Astrocyte (in vitro differentiated cells and primary cell): ENCODE results near the gene DBNDD2. TPM values are rescaled to one million over a fixed set of nuclear protein-coding genes. Genes with fewer than 3 reads are reported as not detected.

Experiments used
- DNase-seq: peaks from one replicate; pipeline ENCODE4 v3.0.0-alpha.2; 2010; ENCODE audit warnings: low read depth
- FAIRE-seq: peaks from 2 replicates; lab custom pipeline; 2011; peaks lifted over from hg19 to GRCh38; lab: Jason Lieb, UNC
- H2AFZ ChIP-seq: 2 replicates; pipeline ENCODE4 v1.6.0; 2012; ENCODE audit warnings: low read depth, low read length, inconsistent platforms
- H3K27ac ChIP-seq: 2 replicates; pipeline ENCODE4 v1.5.1; 2011; ENCODE audit warnings: low read depth, low read length, inconsistent platforms
- H3K27me3 ChIP-seq: 2 replicates; pipeline ENCODE4 v1.6.0; 2011; ENCODE audit warnings: low read length, inconsistent platforms; ENCODE audit not compliant: insufficient read depth
- H3K36me3 ChIP-seq: 2 replicates; pipeline ENCODE4 v1.5.1; 2011; ENCODE audit warnings: low read length, inconsistent platforms; ENCODE audit not compliant: insufficient read depth
- H3K4me1 ChIP-seq: 2 replicates; pipeline ENCODE4 v1.5.1; 2011; ENCODE audit warnings: low read length, inconsistent platforms; ENCODE audit not compliant: insufficient read depth
- H3K4me2 ChIP-seq: 2 replicates; pipeline ENCODE4 v1.6.0; 2012; ENCODE audit warnings: low read length, inconsistent platforms
- H3K4me3 ChIP-seq: 2 replicates; pipeline ENCODE4 v1.5.1; 2011; ENCODE audit warnings: low read depth, mild to moderate bottlenecking, low read length, inconsistent platforms; ENCODE audit not compliant: insufficient read depth
- H3K79me2 ChIP-seq: 2 replicates; pipeline ENCODE4 v1.6.0; 2012; ENCODE audit warnings: mild to moderate bottlenecking, low read length, inconsistent platforms; ENCODE audit not compliant: insufficient read depth
- H3K9ac ChIP-seq: 2 replicates; pipeline ENCODE4 v1.6.0; 2012; ENCODE audit warnings: mild to moderate bottlenecking, low read length, inconsistent platforms
- H3K9me3 ChIP-seq: 2 replicates; pipeline ENCODE4 v1.5.1; 2012; ENCODE audit warnings: low read depth, mild to moderate bottlenecking, low read length, inconsistent platforms; ENCODE audit not compliant: insufficient read depth
- H4K20me1 ChIP-seq: 2 replicates; pipeline ENCODE4 v1.6.0; 2012; ENCODE audit warnings: low read length, inconsistent platforms; ENCODE audit not compliant: insufficient read depth
- H3K27ac Mint-ChIP-seq: one replicate; pipeline ENCODE4 v1.8.0; 2021; ENCODE audit warnings: mild to moderate bottlenecking, mixed read lengths; ENCODE audit not compliant: unreplicated experiment
- H3K27me3 Mint-ChIP-seq: one replicate; pipeline ENCODE4 v1.8.0; 2021; ENCODE audit warnings: low read depth, mixed read lengths; ENCODE audit not compliant: unreplicated experiment
- H3K36me3 Mint-ChIP-seq: one replicate; pipeline ENCODE4 v1.8.0; 2021; ENCODE audit warnings: low read depth, mixed read lengths; ENCODE audit not compliant: unreplicated experiment
- H3K4me1 Mint-ChIP-seq: one replicate; pipeline ENCODE4 v1.8.0; 2021; ENCODE audit warnings: low read depth, mixed read lengths; ENCODE audit not compliant: unreplicated experiment
- H3K4me3 Mint-ChIP-seq: one replicate; pipeline ENCODE4 v1.8.0; 2021; ENCODE audit warnings: mild to moderate bottlenecking, moderate library complexity, mixed read lengths; ENCODE audit not compliant: unreplicated experiment
- H3K9me3 Mint-ChIP-seq: one replicate; pipeline ENCODE4 v1.8.0; 2021; ENCODE audit warnings: mild to moderate bottlenecking, mixed read lengths; ENCODE audit not compliant: unreplicated experiment
- CTCF ChIP-seq: IDR thresholded peaks from 2 replicates; pipeline ENCODE4 v1.5.1; 2011; ENCODE audit warnings: low read depth, mild to moderate bottlenecking, inconsistent platforms, low read length, moderate library complexity; ENCODE audit not compliant: insufficient read depth
- EZH2 ChIP-seq: IDR thresholded peaks from 2 replicates; pipeline ENCODE4 v1.6.1; 2012; ENCODE audit warnings: mild to moderate bottlenecking, low read length, inconsistent platforms; ENCODE audit not compliant: insufficient read depth
- total RNA-seq: library from RNA; stranded (reverse); gene quantifications from 2 replicates; pipeline ENCODE4 v1.2.1, GENCODE V29; 2021

Gene DBNDD2
- total RNA-seq, 1 donor from 2014 or later = 11.3 TPM

GRCh38 chr20:45362804-45363610, 45.1 kb upstream of the DBNDD2 start, which contains the start of gene SYS1:
Gene SYS1 (plus strand): TSS chr20:45363156. CDS start chr20:45363532, 376 bp downstream.
- H3K27me3 ChIP-seq = no peaks in the 10 kb centered on the region
- peaks cover 28% of the 10 kb centered on the region for H3K79me2 ChIP-seq
- DNase-seq (peak; percentile 91), FAIRE-seq (peak; percentile 13)
- Mint-ChIP-seq H3K4me3 (peak within 1 kb of the TSS; percentile 94), H3K27me3 (no peaks in the 10 kb centered on the region), H3K9me3 (no peaks in the 10 kb centered on the region), H3K4me1 (peaks cover 26% of the 10 kb centered on the region), H3K36me3 (peaks cover 4% of the 10 kb centered on the region), H3K27ac (peak within 1 kb of the TSS; percentile 97)
- H2AFZ ChIP-seq = peak within 1 kb of the TSS; percentile 96
- peak within 1 kb of the TSS; percentile 95 for H3K9ac ChIP-seq
- peak within 1 kb of the TSS; percentile 97 for H3K27ac ChIP-seq
- H3K9me3 ChIP-seq = no peaks in the 10 kb centered on the region
- peak within 1 kb of the TSS; percentile 92 for H3K4me2 ChIP-seq
- H3K4me1 ChIP-seq = peaks cover 37% of the 10 kb centered on the region
- peaks cover 19% of the 10 kb centered on the region for H4K20me1 ChIP-seq
- H3K36me3 ChIP-seq = peaks cover 10% of the 10 kb centered on the region
- peak within 1 kb of the TSS; percentile 83 for H3K4me3 ChIP-seq
- TF ChIP-seq CTCF (peak; percentile 86), EZH2 (no peak)

- H2AFZ ChIP-seq = peak overlapping the region; percentile 96
- peak overlapping the region; percentile 97 for H3K27ac ChIP-seq
- DNase-seq (no peak), FAIRE-seq (no peak)
- peak overlapping the region; percentile 94 for H3K4me3 Mint-ChIP-seq
- no peaks in the 10 kb centered on the region for H3K27me3 Mint-ChIP-seq
- H3K9ac ChIP-seq = peak overlapping the region; percentile 95
- TF ChIP-seq EZH2 (no peak), CTCF (no peak)
- H4K20me1 ChIP-seq = peaks cover 19% of the 10 kb centered on the region
- peaks cover 28% of the 10 kb centered on the region for H3K79me2 ChIP-seq
- H3K36me3 Mint-ChIP-seq = peaks cover 8% of the 10 kb centered on the region
- H3K4me2 ChIP-seq = peak overlapping the region; percentile 92
- no peaks in the 10 kb centered on the region for H3K9me3 Mint-ChIP-seq
- H3K4me1 ChIP-seq = peaks cover 29% of the 10 kb centered on the region
- peaks cover 13% of the 10 kb centered on the region for H3K36me3 ChIP-seq
- H3K4me3 ChIP-seq = peak overlapping the region; percentile 83
- no peaks in the 10 kb centered on the region for H3K27me3 ChIP-seq
- H3K4me1 Mint-ChIP-seq = peaks cover 19% of the 10 kb centered on the region
- peak overlapping the region; percentile 97 for H3K27ac Mint-ChIP-seq
- H3K9me3 ChIP-seq = no peaks in the 10 kb centered on the region
These were observed 44.2 kb upstream of the DBNDD2 start for GRCh38 chr20:45363611-45364492.
